ENCODE measurements around the gene DBP.
A peak's percentile ranks its signal among the peaks of the same experiment; 100 is the strongest.

Gene DBP

GRCh38 chr19:48627201-48627864 lies 9.8 kb downstream of the DBP start:
- DNase-seq (ENCODE audit: low read depth), result no peak

DNA sequence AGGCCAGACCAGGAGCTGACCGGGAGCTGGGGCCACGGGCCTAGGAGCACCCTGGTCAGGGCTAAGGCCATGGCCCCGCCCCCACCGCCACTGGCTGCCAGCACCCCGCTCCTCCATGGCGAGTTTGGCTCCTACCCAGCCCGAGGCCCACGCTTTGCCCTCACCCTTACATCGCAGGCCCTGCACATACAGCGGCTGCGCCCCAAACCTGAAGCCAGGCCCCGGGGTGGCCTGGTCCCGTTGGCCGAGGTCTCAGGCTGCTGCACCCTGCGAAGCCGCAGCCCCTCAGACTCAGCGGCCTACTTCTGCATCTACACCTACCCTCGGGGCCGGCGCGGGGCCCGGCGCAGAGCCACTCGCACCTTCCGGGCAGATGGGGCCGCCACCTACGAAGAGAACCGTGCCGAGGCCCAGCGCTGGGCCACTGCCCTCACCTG lies 11.3 kb downstream of the DBP start:
- DNase-seq (ENCODE audit: low read depth), result no peak

DNA sequence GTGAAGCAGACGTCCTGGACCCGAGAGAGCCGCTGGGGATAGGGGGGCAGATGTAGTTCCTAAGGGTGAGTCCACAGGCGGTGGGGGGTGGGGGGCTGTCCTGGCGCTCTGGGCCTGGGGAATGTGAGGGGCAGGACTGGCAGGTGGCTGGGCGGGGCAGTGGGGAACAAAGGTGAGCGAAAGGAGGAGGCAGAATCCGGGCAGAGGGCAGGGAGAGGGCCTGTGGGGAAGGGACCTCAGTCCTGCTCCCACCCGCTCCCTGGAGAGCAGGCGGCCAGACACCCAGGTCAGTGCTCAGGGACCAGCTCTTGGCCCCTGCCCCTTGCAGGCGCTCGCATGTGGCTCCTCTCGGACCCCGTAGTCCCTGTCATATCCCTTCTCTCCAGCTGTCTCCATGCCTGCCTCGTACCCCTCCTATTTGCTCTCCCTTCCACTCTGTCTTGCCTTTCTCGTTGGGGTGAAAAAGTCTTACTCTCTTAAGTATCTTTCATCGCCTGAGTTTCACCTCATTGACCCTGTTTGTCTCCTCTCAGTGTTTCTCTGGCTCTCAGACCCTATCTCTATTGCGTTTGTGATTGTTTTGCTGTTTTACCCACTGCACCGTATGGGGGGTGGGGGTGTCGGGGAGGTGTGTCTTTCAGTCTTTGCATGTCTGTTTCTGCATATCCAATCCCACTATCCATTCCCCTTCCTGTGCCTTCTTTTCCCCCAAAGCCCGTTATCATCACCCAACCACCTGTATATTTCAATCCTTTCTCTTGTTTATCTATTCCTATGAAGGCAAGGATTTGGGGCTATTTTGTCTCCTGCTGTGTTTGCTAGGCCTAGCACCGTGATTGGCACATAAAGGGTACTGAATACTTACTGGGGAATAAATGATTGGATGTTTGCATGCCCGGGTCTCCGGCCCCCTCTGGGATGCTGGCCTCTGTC lies 12.1 kb downstream of the DBP start:
- DNase-seq (ENCODE audit: low read depth), result no peak

- DNase-seq (ENCODE audit: low read depth), result peak; percentile 87
Observed at GRCh38 chr19:48624067-48624594, 13.0 kb downstream of the DBP start.

DNA sequence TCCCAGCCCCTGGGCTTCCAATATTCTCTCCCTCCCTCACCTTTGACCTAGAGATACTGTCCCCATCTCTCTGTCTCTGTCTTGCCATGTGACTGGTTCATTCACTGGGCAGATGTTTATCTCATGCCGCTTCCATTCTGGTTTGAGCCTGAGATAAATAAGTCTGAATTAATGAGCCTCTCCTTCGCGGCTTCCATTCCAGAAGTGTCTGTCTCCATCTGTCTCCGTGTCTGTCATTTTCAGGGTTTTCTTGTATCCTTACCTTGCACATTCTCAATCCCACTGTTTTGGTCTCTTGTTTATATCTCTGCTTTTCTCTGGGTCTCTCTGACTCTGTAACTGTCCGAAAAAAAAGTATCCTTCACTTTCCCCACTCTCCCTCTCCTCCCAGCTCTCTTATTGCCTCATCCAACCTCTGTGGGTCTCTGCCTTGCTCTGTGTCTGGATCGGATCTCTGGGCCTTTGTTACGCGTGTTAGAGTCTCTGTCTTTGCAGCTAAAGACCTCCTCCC lies 13.6 kb downstream of the DBP start:
- no peak for DNase-seq (ENCODE audit: low read depth)

DNA sequence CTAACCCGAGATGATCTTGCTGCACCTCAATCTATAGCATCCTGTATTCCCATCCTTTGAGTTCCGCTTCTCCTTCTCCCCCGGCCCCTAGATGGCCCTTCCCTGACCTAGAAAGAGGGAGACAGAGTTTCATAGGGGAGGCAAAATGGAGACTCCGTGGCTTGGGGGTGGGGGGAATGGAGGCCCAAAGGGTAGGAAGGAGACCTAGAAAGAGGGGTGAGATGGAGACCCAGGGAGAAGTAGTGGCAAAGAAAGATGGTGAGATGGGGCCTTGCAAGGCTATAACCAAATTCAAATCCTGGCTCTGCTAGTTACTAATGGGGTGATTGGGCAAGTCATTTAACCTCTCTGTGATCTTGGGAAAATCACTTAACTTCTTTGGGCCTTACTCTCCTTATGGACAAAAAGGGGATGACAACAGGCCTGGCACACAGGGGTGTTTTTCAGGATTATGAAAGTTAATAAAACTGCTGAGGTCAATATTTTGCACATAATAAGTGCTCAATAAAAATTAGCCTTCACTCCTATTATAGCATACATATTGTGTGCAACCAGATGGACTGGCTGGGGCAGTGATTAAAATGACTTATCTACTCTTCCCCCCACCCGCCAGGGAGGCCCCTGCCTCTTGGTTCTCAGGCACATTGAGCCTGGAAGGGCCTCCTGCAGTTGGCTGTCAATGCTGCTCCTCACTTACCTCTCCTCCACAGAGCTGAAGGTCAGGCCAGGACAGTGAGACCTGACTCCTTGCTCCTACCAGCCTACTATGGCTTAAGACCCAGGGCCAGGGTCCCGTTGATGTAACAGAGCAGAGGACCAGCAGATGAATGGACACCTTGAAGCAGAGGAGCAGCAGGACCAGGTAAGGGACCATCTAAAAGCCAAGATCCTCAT lies 17.2 kb downstream of the DBP start:
- DNase-seq (ENCODE audit: low read depth), result no peak

GRCh38 chr19:48618916-48619691 lies 18.1 kb downstream of the DBP start, which contains the start of the genes RPL18 and SPHK2:
RPL18 (minus strand) TSS chr19:48619178; CDS start chr19:48619143, 35 bp downstream.
SPHK2 (plus strand) TSS chr19:48619506; CDS start chr19:48620515, 1,009 bp downstream.
- peak; percentile 91 for DNase-seq (ENCODE audit: low read depth)

DNA sequence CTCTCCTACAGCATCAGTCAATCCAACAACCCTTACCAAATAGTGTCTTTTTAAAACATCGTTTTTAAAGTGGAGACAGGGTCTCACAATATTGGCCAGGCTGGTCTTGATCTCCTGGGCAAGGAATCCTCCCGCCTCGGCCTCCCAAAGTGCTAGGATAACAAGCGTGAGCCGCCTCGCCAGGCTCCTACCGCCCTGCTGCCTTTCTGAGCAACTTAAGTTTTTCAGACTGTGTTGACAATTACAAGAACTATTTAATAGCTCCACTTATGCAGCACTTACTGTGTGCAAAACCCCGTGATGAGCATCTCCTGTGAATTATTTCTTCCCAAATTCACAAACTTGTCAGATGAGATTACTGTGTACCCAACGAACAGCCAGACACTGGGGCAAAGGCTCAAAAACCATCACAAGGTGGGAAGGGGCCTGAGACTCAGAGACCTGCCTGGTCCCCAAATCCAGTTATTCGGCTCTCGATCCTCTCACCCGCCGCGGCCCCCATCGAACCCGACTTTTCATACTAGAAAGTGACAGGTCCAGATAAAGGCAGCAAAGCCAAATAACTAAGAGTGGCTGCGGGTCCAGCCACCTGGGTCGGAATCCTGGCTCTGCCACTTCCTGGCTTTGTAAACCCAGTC lies 18.8 kb downstream of the DBP start:
- DNase-seq (ENCODE audit: low read depth), result no peak

GRCh38 chr19:48617146-48617937 lies 19.8 kb downstream of the DBP start:
- DNase-seq (ENCODE audit: low read depth), result no peak

GRCh38 chr19:48616491-48617056 lies 20.6 kb downstream of the DBP start:
- no peak for DNase-seq (ENCODE audit: low read depth)

DNA sequence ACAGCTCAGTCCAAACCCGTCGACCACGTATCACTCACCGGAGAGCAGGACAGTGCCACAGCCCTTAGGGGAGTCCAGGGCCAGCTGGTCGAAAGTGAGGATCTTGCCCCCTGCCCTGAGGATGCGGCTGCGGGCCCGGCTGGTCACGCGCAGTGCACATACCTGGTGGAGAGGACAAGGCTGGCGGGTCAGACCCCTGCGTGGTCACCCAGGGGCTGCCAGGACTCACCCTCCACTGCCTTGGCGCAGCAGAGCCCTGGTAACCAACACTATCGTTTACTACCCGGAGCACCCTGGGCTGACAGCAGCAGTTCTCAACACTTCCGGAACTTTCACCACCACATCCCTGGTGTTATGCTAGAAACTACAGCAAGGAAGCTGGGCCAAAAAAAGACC lies 21.1 kb downstream of the DBP start:
- no peak for DNase-seq (ENCODE audit: low read depth)

- no peak for DNase-seq (ENCODE audit: low read depth)
Observed at GRCh38 chr19:48615231-48616040, 21.7 kb downstream of the DBP start.

GRCh38 chr19:48614436-48615230 lies 22.5 kb downstream of the DBP start, which contains the start of gene FAM83E:
FAM83E (minus strand) TSS chr19:48615076; CDS start chr19:48613372, 1,704 bp downstream.
- no peak for DNase-seq (ENCODE audit: low read depth)

DNA sequence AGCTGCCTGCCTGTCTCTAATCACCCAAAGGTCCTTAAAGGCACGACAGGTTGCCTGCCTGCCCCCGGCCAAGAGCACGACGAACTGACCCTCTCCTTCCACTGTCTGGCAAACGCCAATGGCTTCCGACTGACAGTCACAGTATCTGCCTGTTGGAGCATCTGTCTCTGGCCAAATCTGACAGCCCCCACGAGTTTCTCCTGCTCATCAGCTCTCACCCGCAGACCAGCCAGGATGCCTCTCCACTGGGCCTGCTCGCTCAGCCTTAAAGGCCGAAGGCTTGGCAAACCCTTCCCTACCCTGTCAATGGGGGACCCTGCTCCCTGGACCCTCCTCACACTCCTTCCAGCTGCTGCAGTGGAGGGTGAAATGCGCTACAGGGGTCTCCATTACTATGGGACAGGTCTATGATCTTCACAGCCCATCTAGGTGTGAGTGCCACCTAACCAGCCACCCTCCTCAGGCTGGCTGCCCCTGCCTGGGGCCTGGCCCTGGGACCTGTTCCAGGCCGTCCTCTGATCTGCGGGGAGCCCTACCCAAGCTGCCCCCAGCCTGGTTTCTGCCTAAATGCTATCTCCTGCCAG lies 23.2 kb downstream of the DBP start:
- DNase-seq (ENCODE audit: low read depth), result no peak

- DNase-seq (ENCODE audit: low read depth), result no peak
Observed at GRCh38 chr19:48613024-48613851, 23.9 kb downstream of the DBP start.

DNA sequence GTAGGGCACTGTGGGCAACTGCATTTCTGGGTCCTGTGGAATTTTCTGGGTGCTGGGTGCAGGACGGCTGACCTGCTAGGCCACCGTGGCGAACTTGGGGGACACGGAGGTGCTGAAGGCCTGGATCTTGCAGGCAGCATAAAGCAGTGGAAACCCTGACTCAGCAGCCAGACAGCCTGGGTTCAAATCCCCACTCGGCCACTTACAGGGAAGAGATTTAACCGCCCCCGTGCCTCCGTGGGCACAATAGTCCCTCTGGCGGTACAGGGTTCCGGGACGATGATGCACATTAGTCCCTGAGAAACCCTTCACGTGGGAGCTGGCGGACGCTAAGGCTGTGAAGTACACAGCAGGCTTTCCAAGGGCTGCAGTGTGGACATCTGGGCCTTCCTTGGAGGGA lies 25.3 kb downstream of the DBP start:
- no peak for DNase-seq (ENCODE audit: low read depth)

Data from stimulated activated CD8-positive, alpha-beta memory T cell treated with anti-CD3 and anti-CD28 coated beads, Interleukin-15, amount 100 ng/mL, for 24 hours (primary cell).